Activated naive CD8-positive, alpha-beta T cell (primary cell): ENCODE data around the gene OR10P1.
A peak's percentile ranks its signal among the peaks of the same experiment; 100 is the strongest.
"Not testable (repeated sequence)": the region's sequence is repeated elsewhere in the genome, so short reads cannot be mapped to it uniquely, and the experiment has no call there.

Experiments used
- H3K27ac Mint-ChIP-seq: one replicate; pipeline ENCODE4 v1.8.0; 2021; ENCODE audit warnings: mixed read lengths
- H3K27me3 Mint-ChIP-seq: one replicate; pipeline ENCODE4 v1.8.0; 2021; ENCODE audit warnings: mixed read lengths
- H3K36me3 Mint-ChIP-seq: one replicate; pipeline ENCODE4 v1.8.0; 2021; ENCODE audit warnings: mixed read lengths
- H3K4me1 Mint-ChIP-seq: one replicate; pipeline ENCODE4 v1.8.0; 2021; ENCODE audit warnings: low read depth, mixed read lengths
- H3K4me3 Mint-ChIP-seq: one replicate; pipeline ENCODE4 v1.8.0; 2021; ENCODE audit warnings: mild to moderate bottlenecking, mixed read lengths
- H3K9me3 Mint-ChIP-seq: one replicate; pipeline ENCODE4 v1.8.0; 2021; ENCODE audit warnings: low read depth, mixed read lengths

The OR10P1 gene

GRCh38 chr12:55637467-55637866, 775 bp downstream of the OR10P1 start:
- Mint-ChIP-seq H3K4me1 (peaks cover 20% of the 10 kb centered on the region), H3K9me3 (no peaks in the 10 kb centered on the region), H3K36me3 (peaks cover 2% of the 10 kb centered on the region), H3K27ac (peak overlapping the region; percentile 72), H3K4me3 (peak overlapping the region; percentile 5), H3K27me3 (peaks cover 6% of the 10 kb centered on the region)

GRCh38 chr12:55641595-55641994, 4.9 kb downstream of the OR10P1 start:
- Mint-ChIP-seq H3K36me3 (peaks cover 2% of the 10 kb centered on the region), H3K4me3 (no peak overlapping the region), H3K27me3 (peaks cover 4% of the 10 kb centered on the region), H3K27ac (no peak overlapping the region), H3K4me1 (peaks cover 33% of the 10 kb centered on the region), H3K9me3 (no peaks in the 10 kb centered on the region)

- H3K4me1 Mint-ChIP-seq: peaks cover 31% of the 10 kb centered on the region
- H3K9me3 Mint-ChIP-seq: no peaks in the 10 kb centered on the region
- H3K27ac Mint-ChIP-seq: no peak overlapping the region
- peaks cover 3% of the 10 kb centered on the region for H3K27me3 Mint-ChIP-seq
- H3K36me3 Mint-ChIP-seq: peaks cover under 1% of the 10 kb centered on the region
- no peak overlapping the region for H3K4me3 Mint-ChIP-seq
Measured at GRCh38 chr12:55642267-55642666, 5.6 kb downstream of the OR10P1 start.

- H3K9me3 Mint-ChIP-seq: no peaks in the 10 kb centered on the region
- H3K4me1 Mint-ChIP-seq: peaks cover 27% of the 10 kb centered on the region
- peaks cover 1% of the 10 kb centered on the region for H3K27me3 Mint-ChIP-seq
- H3K36me3 Mint-ChIP-seq: no peaks in the 10 kb centered on the region
- no peak overlapping the region for H3K4me3 Mint-ChIP-seq
- no peak overlapping the region for H3K27ac Mint-ChIP-seq
Measured at GRCh38 chr12:55642669-55643068, 6.0 kb downstream of the OR10P1 start.

GRCh38 chr12:55644591-55644990, 7.9 kb downstream of the OR10P1 start:
- no peak overlapping the region for H3K4me3 Mint-ChIP-seq
- H3K27ac Mint-ChIP-seq: peak overlapping the region; percentile 52
- H3K9me3 Mint-ChIP-seq: no peaks in the 10 kb centered on the region
- peaks cover 24% of the 10 kb centered on the region for H3K4me1 Mint-ChIP-seq
- H3K36me3 Mint-ChIP-seq: no peaks in the 10 kb centered on the region
- no peaks in the 10 kb centered on the region for H3K27me3 Mint-ChIP-seq

GRCh38 chr12:55647027-55647426, 10.3 kb downstream of the OR10P1 start:
- H3K9me3 Mint-ChIP-seq: no peaks in the 10 kb centered on the region
- H3K4me1 Mint-ChIP-seq: peaks cover 37% of the 10 kb centered on the region
- peak overlapping the region; percentile 66 for H3K27ac Mint-ChIP-seq
- H3K27me3 Mint-ChIP-seq: no peaks in the 10 kb centered on the region
- peaks cover 3% of the 10 kb centered on the region for H3K36me3 Mint-ChIP-seq
- H3K4me3 Mint-ChIP-seq: peak overlapping the region; percentile 31

GRCh38 chr12:55650620-55651298, 14.1 kb downstream of the OR10P1 start:
- peaks cover 33% of the 10 kb centered on the region for H3K4me1 Mint-ChIP-seq
- not testable (repeated sequence) for H3K27me3 Mint-ChIP-seq, H3K9me3 Mint-ChIP-seq, H3K4me3 Mint-ChIP-seq, H3K36me3 Mint-ChIP-seq
- peak overlapping the region; percentile 30 for H3K27ac Mint-ChIP-seq

GRCh38 chr12:55651299-55651683, 14.6 kb downstream of the OR10P1 start:
- peaks cover 3% of the 10 kb centered on the region for H3K36me3 Mint-ChIP-seq
- no peaks in the 10 kb centered on the region for H3K9me3 Mint-ChIP-seq
- peaks cover 29% of the 10 kb centered on the region for H3K4me1 Mint-ChIP-seq
- H3K27ac Mint-ChIP-seq: no peak overlapping the region
- no peak overlapping the region for H3K4me3 Mint-ChIP-seq
- no peaks in the 10 kb centered on the region for H3K27me3 Mint-ChIP-seq

GRCh38 chr12:55652352-55652751, 15.7 kb downstream of the OR10P1 start:
- Mint-ChIP-seq H3K4me3 (no peak overlapping the region), H3K27me3 (no peaks in the 10 kb centered on the region), H3K27ac (peak overlapping the region; percentile 89), H3K4me1 (peaks cover 25% of the 10 kb centered on the region), H3K9me3 (no peaks in the 10 kb centered on the region), H3K36me3 (peaks cover 3% of the 10 kb centered on the region)

GRCh38 chr12:55653031-55653430, 16.3 kb downstream of the OR10P1 start:
- H3K4me3 Mint-ChIP-seq: no peak overlapping the region
- H3K4me1 Mint-ChIP-seq: peaks cover 25% of the 10 kb centered on the region
- H3K9me3 Mint-ChIP-seq: no peaks in the 10 kb centered on the region
- H3K27me3 Mint-ChIP-seq: no peaks in the 10 kb centered on the region
- peaks cover 3% of the 10 kb centered on the region for H3K36me3 Mint-ChIP-seq
- peak overlapping the region; percentile 70 for H3K27ac Mint-ChIP-seq

GRCh38 chr12:55654511-55655214, 18.0 kb downstream of the OR10P1 start:
- Mint-ChIP-seq H3K4me1 (peaks cover 25% of the 10 kb centered on the region), H3K27me3 (no peaks in the 10 kb centered on the region), H3K4me3 (no peak overlapping the region)

GRCh38 chr12:55657212-55657611, 20.5 kb downstream of the OR10P1 start:
- peaks cover 9% of the 10 kb centered on the region for H3K4me1 Mint-ChIP-seq
- H3K9me3 Mint-ChIP-seq: no peaks in the 10 kb centered on the region
- H3K4me3 Mint-ChIP-seq: no peak overlapping the region
- H3K36me3 Mint-ChIP-seq: no peaks in the 10 kb centered on the region
- no peaks in the 10 kb centered on the region for H3K27me3 Mint-ChIP-seq
- H3K27ac Mint-ChIP-seq: no peak overlapping the region

More at GRCh38 chr12:55654511-55655214, 18.0 kb downstream of the OR10P1 start:
- peaks cover 3% of the 10 kb centered on the region for H3K36me3 Mint-ChIP-seq
- H3K27ac Mint-ChIP-seq: no peak overlapping the region
- H3K9me3 Mint-ChIP-seq: no peaks in the 10 kb centered on the region

- Mint-ChIP-seq H3K4me3 (no peak overlapping the region), H3K27me3 (no peaks in the 10 kb centered on the region), H3K27ac (no peak overlapping the region), H3K9me3 (no peaks in the 10 kb centered on the region), H3K36me3 (no peaks in the 10 kb centered on the region), H3K4me1 (peaks cover under 1% of the 10 kb centered on the region)
Measured at GRCh38 chr12:55658212-55658611, 21.5 kb downstream of the OR10P1 start.

- H3K9me3 Mint-ChIP-seq: no peaks in the 10 kb centered on the region
- H3K27me3 Mint-ChIP-seq: no peaks in the 10 kb centered on the region
- no peaks in the 10 kb centered on the region for H3K4me1 Mint-ChIP-seq
- no peak overlapping the region for H3K27ac Mint-ChIP-seq
- H3K4me3 Mint-ChIP-seq: no peak overlapping the region
- no peaks in the 10 kb centered on the region for H3K36me3 Mint-ChIP-seq
Measured at GRCh38 chr12:55658635-55659391, 22.1 kb downstream of the OR10P1 start.
